EH (cell line): ENCODE data around the gene SLC46A3.
"Not testable (repeated sequence)": the region's sequence is repeated elsewhere in the genome, so short reads cannot be mapped to it uniquely, and the experiment has no call there.

Source experiments
- DNase-seq: peaks from one replicate; pipeline ENCODE4 v3.0.0-alpha.2; 2015; ENCODE audit warnings: low read depth

SLC46A3 gene

DNA sequence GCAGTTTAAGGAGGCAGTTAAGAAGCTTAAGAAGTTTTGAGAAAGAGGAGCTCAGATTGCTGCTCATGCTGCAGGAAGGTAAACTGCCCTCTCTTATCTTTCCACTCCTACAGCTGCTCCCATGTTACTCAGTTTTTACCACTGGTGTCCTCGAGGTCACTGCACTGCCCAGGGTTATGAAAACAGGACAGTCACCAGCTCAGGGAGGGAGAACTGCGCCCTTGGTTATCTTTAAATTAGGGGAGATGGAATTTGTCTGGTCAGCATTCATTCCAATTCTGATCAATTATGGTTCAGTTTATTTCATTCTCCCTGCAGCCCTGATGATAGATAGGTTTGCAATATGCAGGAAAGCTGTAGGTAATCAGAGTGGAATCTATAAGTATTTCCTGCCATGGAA is 10.8 kb upstream of the SLC46A3 start:
- no peak for DNase-seq

DNA sequence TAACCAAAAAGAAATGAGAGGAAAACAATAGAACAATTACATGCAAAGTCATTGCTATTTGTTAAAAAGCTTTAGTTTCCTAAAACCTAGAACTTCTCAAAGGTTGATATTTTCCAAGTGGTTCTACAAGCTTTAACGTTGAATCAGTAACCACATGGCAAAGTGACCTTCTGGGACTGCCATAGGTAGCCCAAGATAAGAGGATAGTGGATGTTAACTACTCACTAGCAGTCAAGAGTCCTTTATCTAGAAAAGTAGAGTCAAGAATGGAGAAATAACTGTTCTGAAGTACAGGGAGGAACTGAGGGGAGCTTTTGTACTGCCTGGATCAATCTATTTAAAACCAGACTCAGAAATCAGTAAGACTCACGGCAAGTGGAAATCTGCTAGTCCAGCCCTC is 9.9 kb upstream of the SLC46A3 start:
- no peak for DNase-seq

DNA sequence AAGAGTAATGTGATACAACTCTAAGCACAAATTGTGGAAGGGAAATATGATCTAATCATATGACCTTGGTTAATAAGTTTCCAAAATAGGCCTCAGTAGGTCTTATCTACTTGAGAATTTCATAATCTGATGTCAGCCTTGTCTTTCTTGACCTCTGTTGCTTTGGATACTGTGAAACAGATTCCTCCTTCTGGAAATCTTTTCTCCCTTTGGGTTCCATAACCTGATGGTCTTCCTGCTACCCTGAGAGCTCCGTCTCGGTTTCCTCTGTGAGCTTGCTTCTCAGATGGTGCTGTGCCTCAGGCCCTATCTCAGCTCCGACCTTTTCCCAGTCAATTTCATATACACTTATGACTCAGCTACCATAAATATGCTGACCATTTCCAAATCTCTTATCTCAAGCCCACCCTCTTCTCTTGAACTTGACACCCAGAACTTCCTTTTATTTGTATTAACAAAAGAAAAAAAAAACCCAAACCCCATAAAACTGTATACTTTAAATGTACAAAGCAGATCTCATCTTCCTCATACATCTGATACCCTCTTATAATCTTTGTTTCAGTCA is 6.4 kb upstream of the SLC46A3 start:
- DNase-seq, result peak; percentile 14

DNA sequence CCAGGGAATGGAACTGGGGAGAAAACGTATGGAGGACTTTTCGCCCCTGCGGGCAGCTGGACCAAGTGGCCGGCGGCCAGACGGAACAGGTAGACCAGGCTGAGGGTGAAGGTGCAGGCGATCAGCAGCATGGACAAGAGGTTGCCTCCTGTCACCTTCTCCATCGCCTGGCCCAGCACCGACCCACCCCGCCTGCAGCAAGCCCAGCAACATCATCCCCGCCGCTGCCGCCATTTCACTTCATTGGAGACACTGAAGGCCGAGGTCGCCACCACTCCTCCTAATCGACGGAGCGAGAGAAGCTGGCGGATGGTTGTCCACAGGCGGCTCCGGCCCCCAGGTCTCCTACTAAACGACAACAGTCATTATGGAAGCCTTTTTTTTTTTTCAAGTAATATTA is 5.0 kb upstream of the SLC46A3 start:
- no peak for DNase-seq

DNA sequence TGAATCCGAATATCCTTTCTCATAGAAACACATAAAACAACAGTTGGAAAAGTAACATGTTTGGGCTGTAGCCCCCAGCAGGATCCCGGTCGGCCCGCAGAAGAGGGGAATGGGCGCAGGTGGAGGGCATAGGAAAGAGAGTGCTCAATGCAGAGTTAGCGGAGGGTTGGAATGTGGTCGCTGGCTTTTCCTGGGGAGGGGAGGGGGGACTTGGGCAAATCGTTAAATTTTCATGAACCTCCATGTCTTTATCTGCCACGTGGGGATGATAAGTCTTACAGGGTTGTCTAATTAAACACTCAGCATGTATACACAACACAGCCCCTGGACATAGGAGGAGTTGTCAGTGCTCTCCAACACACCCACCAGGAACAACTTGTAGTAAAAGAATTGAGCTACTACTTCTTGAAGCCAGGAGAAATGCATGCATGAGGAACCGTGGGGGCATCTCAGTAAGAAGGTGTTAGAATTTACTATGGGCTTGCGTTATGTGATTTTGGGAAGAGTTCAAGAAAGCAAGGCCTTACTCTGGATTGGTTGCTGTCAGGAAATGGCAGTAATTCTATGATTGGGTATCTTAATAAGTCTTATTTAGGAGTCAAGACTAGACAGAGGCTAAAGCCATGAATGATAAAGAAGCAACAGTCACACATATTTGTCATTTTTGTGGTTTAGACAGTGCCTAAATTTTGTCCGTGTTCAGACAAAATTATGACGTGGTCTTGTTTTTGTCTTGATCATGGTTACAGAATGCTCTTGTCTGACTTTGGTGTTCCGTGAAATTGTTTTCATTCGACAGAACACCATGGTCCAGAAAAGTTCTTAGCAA is 671 bp upstream of the SLC46A3 start:
- DNase-seq, result peak; percentile 94

DNA sequence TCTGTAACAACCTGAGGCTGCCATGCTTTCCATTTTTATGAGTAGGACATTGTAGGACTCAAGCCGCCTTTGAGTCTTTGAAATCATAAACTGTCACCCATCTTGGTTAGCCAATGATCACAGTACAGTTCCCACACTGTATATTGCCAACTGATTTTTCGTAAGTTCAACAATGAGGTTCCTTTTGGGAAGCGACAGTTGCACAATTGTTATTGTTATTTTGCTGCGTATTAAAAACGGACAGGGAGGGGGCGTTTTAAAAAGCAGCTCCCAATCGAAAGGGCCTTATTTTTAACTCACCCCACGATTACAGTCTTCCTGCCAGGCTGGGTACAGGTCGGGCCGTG is 601 bp downstream of the SLC46A3 start:
- DNase-seq, result peak; percentile 36

DNA sequence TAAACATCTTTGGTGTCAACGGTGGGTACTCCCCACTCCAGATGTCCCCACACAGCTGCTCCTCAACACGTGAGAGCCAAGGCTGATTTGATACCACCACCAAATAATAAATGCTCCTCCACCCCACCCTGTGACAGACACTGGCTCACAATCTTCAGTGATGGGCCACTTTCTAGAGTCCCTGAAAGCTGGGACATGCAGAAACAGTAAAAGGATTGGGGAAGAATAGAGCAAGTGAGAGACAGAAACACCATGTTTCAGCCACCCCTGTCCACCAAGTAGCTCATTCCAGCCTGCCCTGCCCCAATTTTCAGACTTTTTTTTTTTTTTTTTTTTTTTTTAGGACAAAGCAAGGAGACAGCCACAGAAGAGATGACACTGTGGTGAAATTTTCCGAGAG is 1.6 kb downstream of the SLC46A3 start:
- no peak for DNase-seq

DNA sequence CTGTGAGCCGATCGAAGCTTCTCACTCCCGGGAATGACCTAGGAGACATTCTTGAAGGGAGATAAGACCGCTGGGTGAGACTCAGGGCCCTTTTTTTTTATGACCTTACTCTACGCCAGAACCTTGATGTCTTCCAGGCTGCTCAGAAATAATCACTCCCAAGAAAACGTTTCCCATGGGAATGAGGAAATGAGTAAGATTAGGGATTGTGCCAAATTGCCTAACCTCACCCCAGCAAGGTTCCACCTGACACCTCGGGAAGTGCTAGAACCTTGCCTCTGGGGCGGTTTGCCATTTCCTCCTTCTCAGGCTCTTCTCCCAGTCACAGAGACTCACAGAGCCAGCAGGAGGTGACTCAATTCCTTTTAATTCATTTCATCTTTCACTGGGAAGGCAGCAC is 2.3 kb downstream of the SLC46A3 start:
- peak; percentile 93 for DNase-seq

DNA sequence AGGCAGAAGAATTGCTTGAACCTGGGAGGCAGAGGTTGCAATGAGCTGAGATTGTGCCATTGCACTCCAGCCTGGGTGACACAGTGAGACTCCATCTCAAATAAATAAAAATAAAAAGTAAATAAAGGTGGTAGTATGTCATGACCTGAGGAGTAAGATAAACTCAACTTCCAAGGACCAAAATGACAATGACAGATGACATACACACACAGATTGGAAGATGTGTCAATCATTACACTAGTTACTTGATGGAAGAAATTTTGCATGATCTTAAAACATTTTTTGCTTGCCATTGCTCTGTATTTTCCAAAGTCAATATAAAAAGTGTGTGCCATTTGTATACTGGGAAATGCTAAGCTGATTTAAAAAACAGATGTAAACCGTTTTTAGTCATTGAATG is 4.1 kb downstream of the SLC46A3 start:
- no peak for DNase-seq

DNA sequence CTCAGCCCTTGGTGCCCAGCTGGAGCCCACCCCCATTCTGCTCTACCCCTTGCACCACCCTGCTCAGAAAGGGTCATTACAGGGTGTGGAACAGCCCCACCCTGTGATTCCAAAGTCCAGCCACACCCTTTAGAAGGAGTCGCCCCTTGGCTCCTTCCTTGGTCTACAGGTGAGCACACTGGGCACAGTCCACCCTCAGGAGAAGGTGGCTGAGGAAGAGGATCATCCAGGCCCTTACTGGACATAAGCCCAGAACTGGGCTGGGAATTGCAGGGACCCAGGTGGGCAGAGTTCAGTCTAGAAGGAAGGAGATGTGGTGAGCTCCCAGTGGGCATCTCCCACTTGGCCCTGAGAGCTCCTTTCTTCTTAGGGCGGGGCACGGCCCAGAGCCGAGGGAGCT is 8.6 kb downstream of the SLC46A3 start:
- DNase-seq, result no peak

DNA sequence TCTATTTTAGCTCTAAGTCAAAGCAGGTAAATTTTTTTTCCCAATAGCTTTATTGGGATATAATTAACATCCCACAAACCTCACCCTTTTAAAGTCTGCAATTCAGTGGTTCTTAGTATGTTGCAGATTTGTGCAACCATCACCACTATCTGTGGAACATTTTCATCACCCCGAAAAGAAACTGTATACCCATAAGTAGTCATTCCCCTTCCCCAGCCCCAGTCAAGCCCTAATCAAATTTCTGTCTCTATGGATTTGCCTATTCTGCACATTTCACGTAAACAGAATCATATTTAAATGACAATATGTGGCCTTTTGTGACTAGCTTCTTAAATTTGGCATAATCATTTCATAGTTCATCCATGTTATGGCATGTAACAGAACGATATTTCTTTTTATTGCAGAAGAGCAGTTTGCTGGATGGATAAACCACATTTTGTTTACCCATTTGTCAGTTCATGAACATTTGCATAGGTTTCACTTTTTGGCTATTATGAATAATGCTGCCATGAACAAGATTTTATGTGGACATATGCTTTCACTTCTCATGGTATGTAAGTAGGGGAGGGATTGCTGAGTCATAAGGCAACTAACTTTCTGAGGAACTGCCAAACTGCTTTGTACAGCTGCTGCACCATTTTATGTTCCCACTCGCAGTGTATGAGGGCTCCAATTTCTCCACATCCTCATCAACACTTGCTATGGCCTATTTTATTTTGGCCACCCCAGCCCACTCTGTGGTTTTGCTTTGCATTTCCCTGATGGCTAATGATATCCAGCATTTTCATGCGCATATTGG is 10.9 kb downstream of the SLC46A3 start:
- peak; percentile 92 for DNase-seq

DNA sequence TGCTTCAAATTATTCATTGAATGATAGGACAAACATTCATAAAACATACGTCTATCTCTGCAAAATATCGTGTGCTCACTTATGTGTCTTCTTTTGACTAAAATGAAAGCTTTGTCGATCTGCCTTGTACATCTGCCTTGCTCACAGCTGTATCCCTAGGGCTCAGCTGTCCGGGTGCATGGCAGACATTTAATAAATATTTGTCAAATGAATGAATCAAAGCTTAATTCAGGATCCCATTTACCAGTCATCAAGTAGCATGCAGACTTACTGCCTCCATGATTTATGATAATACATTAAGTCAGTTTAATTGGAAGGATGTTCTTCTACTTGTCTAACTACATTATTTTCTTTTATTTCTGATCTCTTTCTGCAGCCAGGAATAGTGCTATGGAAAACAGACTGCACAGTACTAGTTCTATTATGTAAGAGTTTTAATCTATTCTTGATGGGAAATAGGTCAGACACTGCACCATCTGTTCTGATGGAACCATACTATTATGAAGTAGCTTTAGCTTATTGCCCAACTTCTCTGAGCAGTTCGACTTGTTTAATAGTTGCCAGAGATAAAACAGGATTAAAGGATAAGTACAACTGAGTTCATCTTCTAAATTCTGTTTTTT is 13.2 kb downstream of the SLC46A3 start:
- peak; percentile 14 for DNase-seq

DNA sequence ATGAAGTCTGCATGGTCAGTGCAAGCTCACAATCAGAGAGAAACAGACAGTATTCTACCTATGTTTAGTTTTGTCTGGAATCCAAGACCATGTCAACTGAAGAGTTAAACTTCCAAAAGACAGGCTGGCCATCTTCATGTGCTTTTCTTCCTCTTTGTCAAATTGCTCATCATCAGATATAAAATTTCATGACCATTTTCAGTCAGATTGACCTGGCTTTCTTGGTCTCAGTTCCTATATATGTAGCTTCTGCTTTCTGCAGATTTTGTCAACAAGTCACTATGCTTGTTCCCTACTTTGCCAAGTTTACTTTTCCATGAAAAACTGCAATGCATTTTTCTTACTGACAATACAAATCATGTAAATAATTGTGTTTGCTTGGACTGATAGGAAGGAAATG is 13.9 kb downstream of the SLC46A3 start:
- DNase-seq, result no peak

DNA sequence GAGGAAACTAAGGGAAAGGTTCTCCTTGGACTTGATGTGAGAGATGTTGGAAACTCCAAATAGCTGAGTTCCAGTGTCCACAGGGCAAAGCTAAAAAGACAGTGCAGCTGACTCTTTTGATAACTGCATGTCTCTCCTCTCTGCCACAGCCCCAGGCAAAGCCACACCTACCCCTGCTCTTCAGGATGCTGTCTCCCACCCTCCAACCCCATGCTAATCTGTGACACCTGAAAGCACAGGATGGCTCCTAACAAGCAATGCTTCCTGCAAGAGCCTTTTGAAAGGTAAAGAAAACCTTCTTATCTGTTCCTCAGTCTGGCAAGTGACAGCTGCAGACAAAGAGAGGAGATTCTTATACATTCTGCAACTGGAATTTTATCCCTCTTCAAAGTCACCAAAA is 14.5 kb downstream of the SLC46A3 start:
- no peak for DNase-seq

DNA sequence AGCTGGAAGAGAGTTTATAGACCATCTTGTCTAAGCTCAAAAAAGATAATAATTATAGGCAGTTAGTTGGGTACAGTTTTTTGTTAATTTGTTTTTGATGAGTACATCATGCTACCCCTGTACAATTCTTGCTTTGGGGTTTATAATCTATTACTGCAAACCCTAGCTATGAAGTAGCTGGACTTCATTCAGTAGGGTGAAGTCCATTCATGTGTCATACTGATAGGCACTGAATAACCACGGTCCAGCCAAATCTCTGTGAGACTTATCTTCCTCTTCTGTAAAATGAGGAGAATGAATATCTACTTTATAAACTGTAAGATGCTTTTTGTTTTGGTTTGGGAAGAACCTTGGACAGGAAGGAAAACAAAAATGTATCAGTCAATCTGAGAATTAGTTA is 19.5 kb downstream of the SLC46A3 start:
- no peak for DNase-seq

DNA sequence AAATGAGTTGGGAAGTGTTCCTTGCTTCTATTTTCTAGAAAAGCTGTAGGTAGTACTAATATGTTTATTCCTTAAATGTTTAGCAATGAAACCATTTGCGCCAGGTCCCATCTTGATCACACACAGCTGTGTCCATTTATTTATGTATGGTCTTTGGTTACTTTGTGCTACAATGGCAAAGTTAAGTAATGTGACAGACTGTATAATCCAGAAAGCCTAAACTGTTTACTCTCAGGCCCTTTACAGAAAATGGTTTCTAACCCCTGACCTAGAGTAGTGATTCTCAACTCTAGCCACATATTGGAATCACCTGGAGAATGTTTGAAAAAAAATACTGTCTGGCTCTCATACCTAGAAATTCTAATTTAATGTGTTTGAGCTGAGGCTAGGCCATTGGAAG is 21.3 kb downstream of the SLC46A3 start:
- no peak for DNase-seq

DNA sequence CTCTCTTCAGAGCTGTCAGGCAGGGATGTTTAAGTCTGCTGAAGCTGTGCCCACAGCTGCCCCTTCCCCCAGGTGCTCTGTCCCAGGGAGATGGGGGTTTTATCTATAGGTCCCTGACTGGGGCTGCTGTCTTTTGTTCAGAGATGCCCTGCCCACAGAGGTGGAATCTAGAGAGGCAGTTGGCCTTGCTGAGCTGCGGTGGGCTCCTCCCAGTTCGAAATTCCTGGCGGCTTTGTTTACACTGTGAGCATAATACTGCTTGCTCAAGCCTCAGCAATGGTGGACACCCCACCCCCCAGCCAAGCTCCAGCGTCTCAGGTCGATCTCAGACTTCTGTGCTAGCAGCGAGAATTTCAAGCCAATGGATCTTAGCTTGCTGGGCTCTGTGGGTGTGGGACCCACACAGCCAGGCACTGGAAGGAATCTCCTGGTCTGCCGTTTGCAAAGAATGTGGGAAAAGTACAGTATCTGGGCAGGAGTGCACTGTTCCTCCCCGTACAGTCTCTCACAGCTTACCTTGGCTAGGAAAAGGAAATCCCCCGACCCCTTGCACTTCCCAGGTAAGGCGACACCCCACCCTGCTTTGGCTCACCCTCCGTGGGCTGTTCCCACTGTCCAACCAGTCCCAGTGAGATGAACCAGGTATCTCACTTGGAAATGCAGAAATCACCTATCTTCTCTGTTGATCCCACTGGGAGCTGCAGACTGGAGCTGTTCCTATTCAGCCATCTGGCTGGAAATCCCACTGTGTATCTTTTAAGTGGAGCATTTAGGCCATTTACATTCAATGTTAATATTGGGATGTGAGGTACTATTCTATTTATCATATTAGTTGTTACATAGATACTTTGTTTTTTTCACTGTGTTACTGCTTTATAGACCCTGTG is 24.9 kb downstream of the SLC46A3 start:
- peak; percentile 83 for DNase-seq

DNA sequence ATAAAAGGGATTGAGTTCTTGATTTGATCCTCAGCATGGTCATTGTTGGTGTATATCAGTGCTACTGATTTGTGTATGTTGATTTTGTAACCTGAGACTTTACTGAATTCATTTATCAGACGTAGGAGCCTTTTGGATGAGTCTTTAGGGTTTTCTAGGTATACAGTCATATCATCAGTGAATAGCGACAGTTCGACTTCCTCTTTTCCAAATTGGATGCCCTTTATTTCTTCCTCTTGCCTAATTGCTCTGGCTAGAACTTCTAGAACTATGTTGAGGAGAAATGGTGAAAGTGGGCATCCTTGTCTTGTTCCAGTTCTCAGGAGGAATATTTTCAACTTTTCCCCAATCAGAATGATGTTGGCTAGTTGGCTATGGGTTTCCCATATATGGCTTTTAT is 32.9 kb downstream of the SLC46A3 start:
- DNase-seq, result no peak

DNA sequence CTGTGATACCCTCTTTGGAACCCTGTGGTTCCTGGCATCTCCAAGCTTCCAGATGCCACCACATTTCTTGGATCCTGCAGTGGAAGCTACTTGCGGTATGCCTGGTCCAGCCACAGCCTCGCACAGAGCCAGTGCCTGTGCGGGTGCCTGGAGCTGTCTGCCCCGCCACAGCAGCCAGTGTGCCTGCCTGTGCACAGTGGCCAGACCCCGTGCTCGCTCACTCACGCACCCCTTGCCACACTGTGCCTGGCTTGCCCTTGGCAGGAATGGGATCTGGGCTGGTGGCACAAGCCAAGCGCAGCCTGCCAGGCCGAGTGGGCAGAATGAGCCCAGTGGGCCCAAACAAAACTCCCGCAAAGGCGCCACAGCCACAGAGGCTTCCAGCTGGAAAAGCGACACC is 33.7 kb downstream of the SLC46A3 start:
- no peak for DNase-seq

DNA sequence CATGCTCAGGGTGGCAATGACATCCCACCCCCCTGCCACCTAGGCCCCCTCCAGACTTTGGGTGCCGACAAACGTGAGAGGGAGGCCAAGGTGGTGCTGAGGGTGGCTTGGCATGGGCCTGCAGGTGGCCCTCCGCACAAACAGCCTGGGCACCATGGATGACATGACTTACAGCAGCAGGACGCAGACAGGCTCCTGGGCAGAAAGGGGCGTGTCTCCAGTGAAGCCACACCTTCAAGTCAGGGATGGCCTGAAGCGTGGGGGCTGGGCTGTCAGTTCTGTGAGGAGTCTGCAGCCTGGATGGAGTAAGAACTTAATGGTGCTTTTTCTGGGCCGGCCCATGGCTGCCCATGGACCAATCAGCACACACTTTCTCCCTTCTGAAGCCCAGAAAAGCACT is 34.5 kb downstream of the SLC46A3 start:
- DNase-seq, result no peak

DNA sequence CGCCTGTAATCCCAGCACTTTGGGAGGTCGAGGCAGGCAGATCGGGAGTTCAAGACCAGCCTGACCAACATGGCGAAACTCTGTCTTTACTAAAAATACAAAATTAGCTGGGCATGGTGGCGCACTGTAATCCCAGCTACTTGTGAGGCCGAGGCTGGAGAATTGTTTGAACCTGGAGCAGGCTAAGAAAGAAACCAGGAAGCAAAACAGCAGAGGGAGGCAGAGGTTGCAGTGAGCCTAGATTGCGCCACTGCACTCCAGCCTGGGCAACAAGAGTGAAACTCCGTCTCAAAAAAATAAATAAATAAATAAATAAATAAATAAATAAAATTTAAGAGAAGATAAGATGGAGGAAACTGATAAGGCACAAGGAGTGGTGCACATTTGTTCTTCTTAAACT is 35.6 kb downstream of the SLC46A3 start:
- DNase-seq, result not testable (repeated sequence)

DNA sequence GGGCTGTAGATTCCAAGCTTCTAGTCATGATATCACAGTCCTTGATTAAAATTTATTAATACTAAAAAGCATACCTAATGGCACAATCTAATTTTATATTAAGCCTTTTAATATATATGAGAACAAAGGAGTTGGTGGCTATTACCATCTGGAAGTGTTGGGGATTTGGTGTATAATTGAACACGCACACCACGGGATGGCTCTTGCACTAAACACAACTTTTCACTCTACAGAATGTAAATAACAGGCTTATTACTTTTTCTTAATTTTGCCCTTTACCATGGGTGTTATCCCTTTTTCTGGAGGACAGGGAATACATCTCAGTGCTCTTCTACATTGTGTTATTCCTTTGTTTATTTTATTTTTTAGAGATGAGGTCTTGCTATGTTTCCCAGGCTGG is 38.2 kb downstream of the SLC46A3 start:
- no peak for DNase-seq
